K562 (cell line): ENCODE measurements around the gene PNMA5. TPM values are rescaled to one million over a fixed set of nuclear protein-coding genes. Genes with fewer than 3 reads are reported as not detected.

Experiments
- CHCHD3 ChIP-seq: fragments of 250-450 bp; sonication (Bioruptor Pico); IDR thresholded peaks from 2 replicates; pipeline ENCODE4 v2.1.2; 2022; ENCODE audit warnings: mild to moderate bottlenecking
- EP400 ChIP-seq: fragments of 450-650 bp; IDR thresholded peaks from 2 replicates; pipeline ENCODE4 v1.6.1; 2017; ENCODE audit warnings: antibody characterized with exemption, mild to moderate bottlenecking, moderate library complexity
- HMGN3 ChIP-seq: IDR thresholded peaks from 2 replicates; pipeline ENCODE4 v1.6.1; 2011; ENCODE audit warnings: borderline replicate concordance, low read depth, mild to moderate bottlenecking, mixed read lengths, low read length; ENCODE audit not compliant: insufficient read length; ENCODE audit errors: extremely low read depth
- IFI16 ChIP-seq: fragments of 250-450 bp; sonication (Bioruptor Pico); IDR thresholded peaks from 2 replicates; pipeline ENCODE4 v2.1.2; 2022; ENCODE audit warnings: mild to moderate bottlenecking, inconsistent platforms
- LEF1 ChIP-seq: fragments of 450-650 bp; IDR thresholded peaks from 2 replicates; pipeline ENCODE4 v1.6.1; 2016; ENCODE audit warnings: mild to moderate bottlenecking
- MEF2A ChIP-seq: IDR thresholded peaks from 2 replicates; pipeline ENCODE4 v1.6.1; 2011; ENCODE audit warnings: low read depth, mild to moderate bottlenecking, low read length, moderate library complexity; ENCODE audit not compliant: control insufficient read depth
- NELFE ChIP-seq: IDR thresholded peaks from 2 replicates; pipeline ENCODE4 v1.6.1; 2011; ENCODE audit warnings: mild to moderate bottlenecking; ENCODE audit not compliant: insufficient read depth, insufficient read length
- PCBP2 ChIP-seq: fragments of 200-400 bp; formaldehyde crosslinking; IDR thresholded peaks from 2 replicates; pipeline ENCODE4 v1.6.1; 2018; ENCODE audit warnings: low read length, low read depth, mild to moderate bottlenecking, moderate library complexity; ENCODE audit not compliant: poor library complexity, severe bottlenecking
- RBM14 ChIP-seq: fragments of 200-400 bp; formaldehyde crosslinking; IDR thresholded peaks from 2 replicates; pipeline ENCODE4 v1.6.1; 2018; ENCODE audit warnings: low read depth, mild to moderate bottlenecking, low read length, moderate library complexity, borderline replicate concordance; ENCODE audit not compliant: insufficient read depth
- RCOR1 ChIP-seq, 2 experiments: IDR thresholded peaks; 2 replicates each; pipeline ENCODE4 v1.6.1; 2012; ENCODE audit warnings: low read depth in 2 of 2, low read length in 2 of 2, borderline replicate concordance in 1 of 2, improper control_type of control experiment in 1 of 2
- ZNF324 ChIP-seq: fragments of 250-450 bp; sonication (Bioruptor Pico); IDR thresholded peaks from 2 replicates; pipeline ENCODE4 v1.4.0; 2020; ENCODE audit warnings: mild to moderate bottlenecking
- ZNF644 ChIP-seq: fragments of 200-800 bp; sonication (Bioruptor generic); IDR thresholded peaks from 2 replicates; pipeline ENCODE4 v1.6.1; 2016; ENCODE audit warnings: low read depth, missing genetic modification characterization, missing compliant biosample characterization
- ZNF764 ChIP-seq: fragments of 250-450 bp; sonication (Bioruptor Pico); IDR thresholded peaks from 2 replicates; pipeline ENCODE4 v1.4.0; 2020; ENCODE audit warnings: low read depth, mild to moderate bottlenecking, moderate library complexity
- ZNF766 ChIP-seq: fragments of 200-800 bp; sonication (Bioruptor generic); conservative IDR thresholded peaks from 2 replicates; pipeline ENCODE4 v1.6.1; 2016; ENCODE audit warnings: missing genetic modification characterization, missing compliant biosample characterization
- polyA plus RNA-seq, 8 experiments: library from polyadenylated mRNA; depleted of rRNA in 4 of 8; stranded (reverse) in 5 of 8; unstranded in 3 of 8; fragments of >200 nt; fragmentation: Nextera tagmentation in 2 of 8; fragmentation: Illumina TruSeq in 1 of 8; extraction: Ambion mirVana in 2 of 8; extraction: Trizol in 1 of 8; gene quantifications; 2 replicates each; pipeline versions ENCODE4 v1.2.1 to v1.2.3, GENCODE V29; 2011 to 2014; ENCODE audit warnings: inconsistent platforms in 1 of 8, missing spikeins in 1 of 8
- total RNA-seq, 7 experiments: library from RNA; depleted of rRNA in 6 of 7; stranded (reverse); fragments of >200 nt in 6 of 7; fragmentation: Illumina TruSeq in 2 of 7; extraction: Trizol in 2 of 7; gene quantifications; 2 replicates each; pipeline versions ENCODE4 v1.2.1 to v1.2.3, GENCODE V29; 2011 to 2021; ENCODE audit warnings: low replicate concordance in 1 of 7
- TF ChIP-seq, protein P1 (sequence below): IDR thresholded peaks from 3 replicates; pipeline ENCODE4 v1.6.1; 2011; ENCODE audit warnings: borderline replicate concordance, mild to moderate bottlenecking, moderate library complexity; ENCODE audit not compliant: insufficient read length; ENCODE audit errors: extremely low read depth
- TF ChIP-seq, protein P2 (sequence below): fragments of 450-650 bp; IDR thresholded peaks from 2 replicates; pipeline ENCODE4 v1.6.1; 2016; ENCODE audit warnings: antibody characterized with exemption
- TF ChIP-seq, protein P3 (sequence below): IDR thresholded peaks from 2 replicates; pipeline ENCODE4 v1.6.1; 2012; ENCODE audit warnings: low read depth, low read length, improper control_type of control experiment, borderline replicate concordance

Gene PNMA5
- total and polyA plus RNA-seq, 9 of the 15 experiments (the other 6 are each of a cell fraction or from before 2014, with no cell fraction given), result 0.03 to 0.20 (median 0.07) TPM; not detected in 3

DNA sequence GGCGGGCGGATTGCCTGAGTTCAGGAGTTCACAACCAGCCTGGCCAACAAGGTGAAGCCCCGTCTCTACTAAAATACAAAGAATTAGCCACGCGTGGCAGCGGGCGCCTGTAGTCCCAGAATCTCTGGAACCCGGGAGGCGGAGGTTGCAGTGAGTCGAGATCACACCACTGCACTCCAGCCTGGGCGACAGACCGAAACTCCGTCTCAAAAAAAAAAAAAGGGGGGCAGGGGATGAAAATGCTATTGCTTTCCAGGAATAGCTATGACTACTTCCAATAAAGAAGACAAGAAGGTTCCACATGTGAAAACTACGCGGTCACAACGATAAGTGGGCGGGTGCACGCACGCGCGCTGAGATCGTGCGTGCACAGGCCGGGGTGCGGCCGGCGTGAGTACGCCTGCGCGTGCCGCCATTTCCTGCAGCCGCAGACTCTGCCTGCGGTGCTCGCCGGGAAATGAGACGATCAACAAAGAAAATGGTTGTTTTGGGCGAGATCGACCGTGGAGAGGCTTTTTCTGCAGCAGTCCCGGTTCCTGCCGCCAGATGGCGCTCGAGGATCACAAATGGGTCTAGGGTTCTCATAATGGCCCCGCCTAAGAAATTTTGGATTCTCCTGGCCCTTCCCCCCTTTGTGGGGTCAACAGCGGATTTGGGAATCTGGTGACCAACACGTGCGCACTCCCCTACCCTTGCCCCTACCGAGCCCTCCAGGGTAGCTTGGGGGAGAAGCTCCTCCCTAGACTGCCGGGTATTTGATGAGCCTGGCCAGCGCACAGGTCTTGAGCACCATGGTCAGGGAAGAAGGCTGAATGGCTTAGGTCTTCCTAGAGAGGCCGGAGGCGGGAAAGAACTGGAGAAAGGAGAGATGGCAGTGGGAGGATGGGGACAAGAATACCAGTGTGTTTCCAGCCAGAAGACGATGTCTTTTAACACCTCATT lies 35.1 kb downstream of the PNMA5 start (continued):
- TF ChIP-seq ZNF764 (CRISPR knock-in tag) (no peak), LEF1 (no peak), PCBP2 (no peak), ZNF644 (no peak), ZNF324 (CRISPR knock-in tag) (no peak), HMGN3 (peak; percentile 55), MEF2A (no peak), ZNF766 (CRISPR knock-in tag) (no peak), CHCHD3 (no peak), RBM14 (no peak), NELFE (no peak), IFI16 (CRISPR knock-in tag) (no peak), EP400 (peak; percentile 25; the same call in 1 of the 2 replicates), RCOR1 (IDR thresholded peaks at IDR 0.05; ENCODE audit: borderline replicate concordance in 1 of 2, low read depth in 2 of 2, low read length in 2 of 2) (0 out of 4 replicates have a peak, but pooled peaks of 1 of the 2 experiments have one; percentile 19)
- TF ChIP-seq, protein P1, sequence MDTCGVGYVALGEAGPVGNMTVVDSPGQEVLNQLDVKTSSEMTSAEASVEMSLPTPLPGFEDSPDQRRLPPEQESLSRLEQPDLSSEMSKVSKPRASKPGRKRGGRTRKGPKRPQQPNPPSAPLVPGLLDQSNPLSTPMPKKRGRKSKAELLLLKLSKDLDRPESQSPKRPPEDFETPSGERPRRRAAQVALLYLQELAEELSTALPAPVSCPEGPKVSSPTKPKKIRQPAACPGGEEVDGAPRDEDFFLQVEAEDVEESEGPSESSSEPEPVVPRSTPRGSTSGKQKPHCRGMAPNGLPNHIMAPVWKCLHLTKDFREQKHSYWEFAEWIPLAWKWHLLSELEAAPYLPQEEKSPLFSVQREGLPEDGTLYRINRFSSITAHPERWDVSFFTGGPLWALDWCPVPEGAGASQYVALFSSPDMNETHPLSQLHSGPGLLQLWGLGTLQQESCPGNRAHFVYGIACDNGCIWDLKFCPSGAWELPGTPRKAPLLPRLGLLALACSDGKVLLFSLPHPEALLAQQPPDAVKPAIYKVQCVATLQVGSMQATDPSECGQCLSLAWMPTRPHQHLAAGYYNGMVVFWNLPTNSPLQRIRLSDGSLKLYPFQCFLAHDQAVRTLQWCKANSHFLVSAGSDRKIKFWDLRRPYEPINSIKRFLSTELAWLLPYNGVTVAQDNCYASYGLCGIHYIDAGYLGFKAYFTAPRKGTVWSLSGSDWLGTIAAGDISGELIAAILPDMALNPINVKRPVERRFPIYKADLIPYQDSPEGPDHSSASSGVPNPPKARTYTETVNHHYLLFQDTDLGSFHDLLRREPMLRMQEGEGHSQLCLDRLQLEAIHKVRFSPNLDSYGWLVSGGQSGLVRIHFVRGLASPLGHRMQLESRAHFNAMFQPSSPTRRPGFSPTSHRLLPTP, result no peak
- TF ChIP-seq, protein P2, sequence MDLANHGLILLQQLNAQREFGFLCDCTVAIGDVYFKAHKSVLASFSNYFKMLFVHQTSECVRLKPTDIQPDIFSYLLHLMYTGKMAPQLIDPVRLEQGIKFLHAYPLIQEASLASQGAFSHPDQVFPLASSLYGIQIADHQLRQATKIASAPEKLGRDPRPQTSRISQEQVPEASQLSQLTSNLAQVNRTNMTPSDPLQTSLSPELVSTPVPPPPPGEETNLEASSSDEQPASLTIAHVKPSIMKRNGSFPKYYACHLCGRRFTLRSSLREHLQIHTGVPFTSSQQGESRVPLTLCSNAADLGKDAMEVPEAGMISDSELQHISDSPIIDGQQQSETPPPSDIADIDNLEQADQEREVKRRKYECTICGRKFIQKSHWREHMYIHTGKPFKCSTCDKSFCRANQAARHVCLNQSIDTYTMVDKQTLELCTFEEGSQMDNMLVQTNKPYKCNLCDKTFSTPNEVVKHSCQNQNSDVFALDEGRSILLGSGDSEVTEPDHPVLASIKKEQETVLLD, result peak; percentile 86
- TF ChIP-seq, protein P3, sequence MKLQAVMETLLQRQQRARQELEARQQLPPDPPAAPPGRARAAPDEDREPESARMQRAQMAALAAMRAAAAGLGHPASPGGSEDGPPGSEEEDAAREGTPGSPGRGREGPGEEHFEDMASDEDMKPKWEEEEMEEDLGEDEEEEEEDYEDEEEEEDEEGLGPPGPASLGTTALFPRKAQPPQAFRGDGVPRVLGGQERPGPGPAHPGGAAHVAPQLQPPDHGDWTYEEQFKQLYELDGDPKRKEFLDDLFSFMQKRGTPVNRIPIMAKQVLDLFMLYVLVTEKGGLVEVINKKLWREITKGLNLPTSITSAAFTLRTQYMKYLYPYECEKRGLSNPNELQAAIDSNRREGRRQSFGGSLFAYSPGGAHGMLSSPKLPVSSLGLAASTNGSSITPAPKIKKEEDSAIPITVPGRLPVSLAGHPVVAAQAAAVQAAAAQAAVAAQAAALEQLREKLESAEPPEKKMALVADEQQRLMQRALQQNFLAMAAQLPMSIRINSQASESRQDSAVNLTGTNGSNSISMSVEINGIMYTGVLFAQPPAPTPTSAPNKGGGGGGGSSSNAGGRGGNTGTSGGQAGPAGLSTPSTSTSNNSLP, result no peak
